Ishikawa (cell line): ENCODE results near the gene ASPG.

Source experiments
- CEBPB ChIP-seq: IDR thresholded peaks from 2 replicates; pipeline ENCODE4 v1.6.1; 2012
- EP300 ChIP-seq: IDR thresholded peaks from 2 replicates; pipeline ENCODE4 v1.6.1; 2012; ENCODE audit warnings: borderline replicate concordance
- FOXM1 ChIP-seq: IDR thresholded peaks from 2 replicates; pipeline ENCODE4 v1.6.1; 2012; ENCODE audit warnings: low read depth, borderline replicate concordance
- RAD21 ChIP-seq: IDR thresholded peaks from 2 replicates; pipeline ENCODE4 v1.6.1; 2012; ENCODE audit warnings: low read depth

DNA sequence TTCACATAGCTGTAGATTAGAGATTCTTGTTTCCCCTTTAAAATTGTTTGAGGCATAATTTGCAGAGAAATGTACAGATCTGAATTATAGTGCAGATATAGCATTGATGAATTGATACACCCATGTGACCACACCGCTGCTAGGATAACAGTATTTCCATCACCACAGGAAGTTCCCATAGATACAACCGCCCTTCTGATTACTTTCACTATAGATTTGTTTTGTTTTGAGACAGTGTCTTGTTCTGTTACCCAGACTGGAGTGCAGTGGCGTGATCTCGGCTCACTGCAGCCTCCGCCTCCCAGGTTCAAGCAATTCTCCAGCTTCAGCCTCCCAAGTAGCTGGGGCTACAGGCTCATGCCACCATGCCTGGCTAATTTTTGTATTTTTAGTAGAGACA, 8.8 kb upstream of the ASPG start:
- TF ChIP-seq EP300 (no peak), RAD21 (no peak), CEBPB (no peak), FOXM1 (no peak)
